ENCODE results near the gene KNG1.
A peak's percentile ranks its signal among the peaks of the same experiment; 100 is the strongest.

KNG1 gene

GRCh38 chr3:186782542-186783057, 65.4 kb downstream of the KNG1 start:
- DNase-seq = peak; percentile 53

DNA sequence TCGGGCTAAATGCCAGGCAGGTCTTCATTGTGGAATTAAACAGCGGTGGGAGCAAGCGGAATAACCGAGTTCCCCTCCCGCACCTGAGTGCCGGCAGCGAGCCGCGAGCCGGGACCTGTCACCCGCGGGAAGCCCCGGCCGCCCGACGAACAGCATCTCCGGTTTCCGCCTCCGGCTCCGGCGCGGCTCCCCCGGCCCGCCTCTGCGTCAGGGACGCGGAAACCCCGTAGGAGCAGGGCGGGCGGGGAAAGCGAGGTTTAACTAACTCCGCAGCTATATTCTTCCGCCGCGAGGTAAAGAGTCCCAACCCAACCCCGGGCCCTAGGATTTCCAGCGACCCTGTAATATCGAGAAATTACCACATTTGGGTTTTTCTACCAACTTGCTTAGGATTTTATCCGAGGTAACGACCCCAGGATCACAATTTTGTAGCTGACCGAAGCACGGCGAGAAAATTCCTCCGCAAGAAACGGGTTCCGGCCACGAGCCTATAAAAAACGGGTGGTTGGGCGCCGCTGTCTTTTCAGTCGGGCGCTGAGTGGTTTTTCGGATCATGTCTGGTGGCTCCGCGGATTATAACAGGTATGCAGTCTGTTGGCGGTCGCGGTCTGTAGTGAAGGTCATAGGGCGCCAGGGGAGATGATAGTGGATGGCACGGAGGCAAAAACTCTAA, 66.0 kb downstream of the KNG1 start, which contains the start of gene EIF4A2:
EIF4A2 (plus strand) TSS at position 520 of the 673 bp plus-strand sequence; CDS start at position 554, 34 bp downstream.
- peak; percentile 96 for DNase-seq

- DNase-seq = peak; percentile 90
Measured at GRCh38 chr3:186783731-186784515, 66.8 kb downstream of the KNG1 start.

GRCh38 chr3:186784820-186785494, 67.8 kb downstream of the KNG1 start:
- peak; percentile 20 for DNase-seq

- DNase-seq = no peak
Measured at GRCh38 chr3:186785495-186786018, 68.4 kb downstream of the KNG1 start.

DNA sequence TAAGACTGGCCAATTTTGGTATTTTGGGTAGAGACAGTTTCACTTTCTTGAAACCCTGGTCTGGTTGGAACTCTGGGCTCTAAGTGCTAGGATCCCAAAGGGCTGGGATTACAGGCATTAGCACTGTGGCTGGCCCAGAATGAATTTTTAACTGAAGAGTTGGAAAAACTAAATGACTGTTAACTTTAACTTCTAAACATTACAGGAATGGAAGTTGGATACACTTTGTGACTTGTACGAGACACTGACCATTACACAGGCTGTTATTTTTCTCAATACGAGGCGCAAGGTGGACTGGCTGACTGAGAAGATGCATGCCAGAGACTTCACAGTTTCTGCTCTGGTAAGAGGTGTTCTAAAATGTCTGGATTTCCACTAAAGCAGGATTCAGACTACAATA, 69.8 kb downstream of the KNG1 start:
- peak; percentile 20 for DNase-seq

DNA sequence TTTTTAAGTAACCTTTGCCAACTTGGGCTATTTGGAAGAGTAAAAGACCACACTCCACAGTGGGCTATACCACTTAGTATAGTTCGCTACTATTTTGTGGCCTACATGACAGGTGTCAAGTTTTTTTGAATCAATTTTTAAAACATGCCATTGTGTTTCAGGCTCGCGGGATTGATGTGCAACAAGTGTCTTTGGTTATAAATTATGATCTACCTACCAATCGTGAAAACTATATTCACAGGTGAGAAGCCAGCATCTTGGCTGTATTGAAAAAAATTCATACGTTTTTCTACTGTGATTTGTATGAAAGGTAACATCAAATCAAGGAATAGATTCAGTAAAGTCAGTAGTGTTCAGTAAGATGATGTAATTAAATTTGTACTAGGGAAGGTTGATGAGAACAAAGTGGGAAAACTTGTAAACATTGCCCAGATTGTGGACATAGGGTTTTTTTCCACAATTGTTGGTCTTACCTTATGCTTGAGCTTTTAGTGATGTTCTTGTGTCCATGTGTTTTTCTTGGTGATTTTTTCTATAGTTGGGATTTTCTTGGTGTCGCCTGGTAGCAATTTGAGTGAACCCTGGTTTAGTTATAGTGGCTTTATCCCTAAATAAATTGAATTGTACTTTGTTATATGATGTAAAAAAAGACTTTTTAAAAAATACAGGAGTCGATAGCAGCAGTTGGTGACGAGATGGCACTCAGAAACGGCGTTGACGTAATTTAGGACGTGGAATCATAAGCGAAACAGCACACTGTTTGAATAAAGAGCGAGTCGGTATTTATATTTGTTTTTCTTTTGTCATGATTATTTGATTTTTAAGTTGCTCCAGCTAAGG, 70.7 kb downstream of the KNG1 start:
- DNase-seq = peak; percentile 19

- peak; percentile 33 for DNase-seq
Measured at GRCh38 chr3:186788482-186789370, 71.6 kb downstream of the KNG1 start.

- no peak for DNase-seq
Measured at GRCh38 chr3:186789554-186790260, 72.5 kb downstream of the KNG1 start.

DNA sequence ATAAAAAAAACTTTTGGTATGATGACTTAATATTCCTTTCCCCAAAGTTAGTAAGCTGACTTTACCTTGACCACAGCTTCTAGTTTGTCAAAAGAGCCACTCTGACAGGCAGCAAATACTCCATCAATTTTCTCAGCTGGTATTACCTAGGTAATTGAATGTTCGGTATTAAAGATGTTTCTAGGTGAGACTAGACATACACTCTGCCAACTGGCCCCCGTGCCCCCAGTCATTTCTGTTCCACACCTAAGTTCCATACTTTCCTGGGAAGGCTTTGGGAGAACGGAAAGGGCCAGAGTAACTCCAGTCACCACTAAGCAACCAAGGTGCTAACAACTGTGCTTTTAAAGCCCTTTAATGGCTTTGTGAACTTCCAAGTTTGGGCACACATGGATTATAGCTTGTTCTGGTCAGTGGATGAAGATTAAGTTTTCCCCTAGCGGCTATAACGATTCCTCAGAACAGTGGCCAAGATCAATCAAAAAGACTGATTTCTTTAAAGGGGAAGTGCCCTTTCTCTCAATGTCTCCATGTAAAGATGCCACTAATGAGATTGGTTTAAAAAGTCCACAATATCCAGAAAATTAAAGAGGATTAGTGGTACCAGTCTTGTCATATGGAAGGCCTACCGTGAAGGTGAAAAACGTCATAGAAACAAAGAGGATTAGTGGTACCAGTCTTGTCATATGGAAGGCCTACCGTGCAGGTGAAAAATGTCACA, 73.3 kb downstream of the KNG1 start:
- peak; percentile 63 for DNase-seq
